ENCODE data around the gene CARHSP1.

Gene CARHSP1

GRCh38 chr16:8858994-8859912, 9.6 kb downstream of the CARHSP1 start:
- DNase-seq (ENCODE audit: low read depth), result no peak
- TF ChIP-seq CTCF (conservative IDR thresholded peaks at IDR 0.05; ENCODE audit: low read depth, low read length), result no peak
- H3K4me3 ChIP-seq (ENCODE audit: low read depth, low read length), result no peak overlapping the region

GRCh38 chr16:8855972-8856371, 12.8 kb downstream of the CARHSP1 start:
- DNase-seq (ENCODE audit: low read depth), result no peak
- no peak overlapping the region for H3K4me3 ChIP-seq (ENCODE audit: low read depth, low read length)
- no peak for TF ChIP-seq CTCF (conservative IDR thresholded peaks at IDR 0.05; ENCODE audit: low read depth, low read length)

DNA sequence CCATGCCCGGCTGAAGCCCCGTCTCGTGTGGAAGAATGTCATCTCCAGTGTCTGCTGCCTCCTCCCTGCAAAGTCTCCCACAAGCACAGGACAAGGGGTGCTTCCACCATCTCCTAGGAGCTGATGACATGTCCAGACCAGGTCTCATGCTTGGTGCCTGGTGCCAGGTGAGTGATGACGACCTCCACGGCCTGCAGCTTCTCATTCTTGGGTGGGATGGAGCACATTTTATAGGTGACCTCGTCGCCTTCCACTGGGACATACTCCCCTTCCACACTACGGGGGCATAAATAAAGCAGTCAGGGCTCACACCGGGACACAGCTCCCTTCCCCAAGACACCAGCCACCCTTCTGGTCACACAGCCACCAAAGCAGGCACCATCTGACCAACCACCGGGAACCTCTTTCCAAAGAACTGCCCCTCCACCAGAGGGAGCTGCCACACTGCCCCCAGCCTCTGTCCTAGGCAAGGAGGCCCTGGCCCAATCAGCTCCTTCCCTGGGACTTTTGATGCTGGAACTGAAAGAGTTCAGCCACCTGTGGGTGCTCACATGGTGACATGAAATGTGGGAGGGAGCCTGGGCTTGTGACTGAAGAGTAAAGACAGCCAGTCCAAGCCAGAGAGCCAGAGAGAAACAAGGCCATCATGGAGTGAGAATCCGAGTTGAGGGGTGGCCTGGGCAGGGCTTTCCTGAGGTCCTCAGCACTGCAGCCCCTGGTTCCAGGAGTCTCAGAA, 13.6 kb downstream of the CARHSP1 start:
- TF ChIP-seq CTCF (conservative IDR thresholded peaks at IDR 0.05; ENCODE audit: low read depth, low read length), result peak; percentile 36
- no peak overlapping the region for H3K4me3 ChIP-seq (ENCODE audit: low read depth, low read length)
- no peak for DNase-seq (ENCODE audit: low read depth)

DNA sequence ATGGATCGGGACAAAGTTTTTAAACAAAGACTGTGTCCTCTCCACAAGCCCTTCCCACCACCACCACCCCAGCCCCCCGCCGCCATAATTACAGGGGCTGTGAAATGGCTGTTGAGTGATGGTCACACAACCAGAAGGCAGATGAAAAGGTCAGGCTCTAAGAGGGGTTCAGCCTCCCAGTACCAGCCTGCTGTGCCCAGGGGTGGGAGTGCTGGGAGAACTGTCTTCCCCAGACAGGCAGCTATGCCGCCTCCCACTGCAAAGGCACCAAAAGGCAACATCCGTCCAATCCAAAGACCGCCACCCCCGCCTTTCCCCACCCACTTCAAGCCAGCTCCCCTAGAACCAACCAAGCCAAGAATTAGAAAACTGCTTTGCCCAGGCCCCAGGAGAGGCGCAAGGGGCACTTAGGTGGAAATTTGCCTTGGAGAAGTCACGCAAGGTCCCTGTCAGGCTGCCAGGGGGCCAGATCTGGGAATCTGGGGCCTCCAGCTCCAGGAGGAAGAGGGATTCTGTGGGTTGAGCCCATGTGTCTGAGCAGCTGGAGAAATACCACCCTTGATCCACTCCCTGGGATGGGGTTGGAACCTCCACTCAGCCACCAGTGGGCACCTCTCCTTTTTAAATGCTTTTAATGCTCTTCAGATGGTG, 14.4 kb downstream of the CARHSP1 start:
- no peak for TF ChIP-seq CTCF (conservative IDR thresholded peaks at IDR 0.05; ENCODE audit: low read depth, low read length)
- no peak for DNase-seq (ENCODE audit: low read depth)
- no peak overlapping the region for H3K4me3 ChIP-seq (ENCODE audit: low read depth, low read length)

DNA sequence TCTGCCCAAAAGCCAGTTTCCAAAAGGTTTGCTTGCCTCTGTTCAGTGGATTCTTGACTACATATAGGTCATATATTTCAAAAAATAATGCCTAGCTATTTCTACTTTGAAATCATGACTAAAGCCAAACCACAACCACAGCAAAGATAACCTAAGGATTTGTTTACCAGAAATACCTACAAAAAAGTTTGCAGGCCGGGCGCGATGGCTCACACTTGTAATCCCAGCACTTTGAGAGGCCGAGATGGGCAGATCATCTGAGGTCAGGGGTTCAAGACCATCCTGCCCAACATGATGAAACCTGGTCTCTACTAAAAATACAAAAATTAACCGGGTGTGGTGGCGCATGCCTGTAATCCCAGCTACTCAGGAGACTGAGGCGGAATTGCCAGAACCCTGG, 15.2 kb downstream of the CARHSP1 start:
- no peak overlapping the region for H3K4me3 ChIP-seq (ENCODE audit: low read depth, low read length)
- DNase-seq (ENCODE audit: low read depth), result peak; percentile 54
- TF ChIP-seq CTCF (conservative IDR thresholded peaks at IDR 0.05; ENCODE audit: low read depth, low read length), result no peak

- no peak for DNase-seq (ENCODE audit: low read depth)
- no peak for TF ChIP-seq CTCF (conservative IDR thresholded peaks at IDR 0.05; ENCODE audit: low read depth, low read length)
- no peak overlapping the region for H3K4me3 ChIP-seq (ENCODE audit: low read depth, low read length)
These were observed 15.7 kb downstream of the CARHSP1 start for GRCh38 chr16:8853150-8853549.
